ENCODE measurements around the gene PITPNM3. TPM values are rescaled to one million over a fixed set of nuclear protein-coding genes. Genes with fewer than 3 reads are reported as not detected.

Gene PITPNM3
- total and polyA plus RNA-seq, 7 donors, result 3.6 to 13.6 (median 5.7) TPM

DNA sequence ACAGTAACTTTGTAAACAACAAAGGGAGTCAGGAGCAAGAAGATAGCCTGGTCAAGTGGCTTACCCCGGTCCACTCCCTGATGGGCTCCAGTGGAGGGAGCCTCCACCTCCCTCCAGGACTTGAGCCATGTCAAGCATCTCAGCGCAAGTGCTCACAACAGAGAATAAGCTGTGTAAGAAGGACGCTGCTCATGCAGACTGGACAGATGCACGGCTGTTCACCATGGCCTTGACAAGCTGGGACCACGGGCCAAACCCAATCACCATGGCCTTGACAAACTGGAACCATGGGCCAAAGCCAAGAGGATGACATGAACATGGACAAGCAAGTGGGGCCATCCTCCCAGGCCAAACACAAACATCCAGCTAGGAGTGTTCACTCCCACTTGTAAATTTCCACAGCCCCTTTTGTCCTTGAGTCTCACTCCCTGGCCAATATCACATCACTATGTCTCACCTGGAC, 3.4 kb upstream of the PITPNM3 start:
- no peaks in the 10 kb centered on the region for H3K36me3 ChIP-seq
- DNase-seq, result no peak

DNA sequence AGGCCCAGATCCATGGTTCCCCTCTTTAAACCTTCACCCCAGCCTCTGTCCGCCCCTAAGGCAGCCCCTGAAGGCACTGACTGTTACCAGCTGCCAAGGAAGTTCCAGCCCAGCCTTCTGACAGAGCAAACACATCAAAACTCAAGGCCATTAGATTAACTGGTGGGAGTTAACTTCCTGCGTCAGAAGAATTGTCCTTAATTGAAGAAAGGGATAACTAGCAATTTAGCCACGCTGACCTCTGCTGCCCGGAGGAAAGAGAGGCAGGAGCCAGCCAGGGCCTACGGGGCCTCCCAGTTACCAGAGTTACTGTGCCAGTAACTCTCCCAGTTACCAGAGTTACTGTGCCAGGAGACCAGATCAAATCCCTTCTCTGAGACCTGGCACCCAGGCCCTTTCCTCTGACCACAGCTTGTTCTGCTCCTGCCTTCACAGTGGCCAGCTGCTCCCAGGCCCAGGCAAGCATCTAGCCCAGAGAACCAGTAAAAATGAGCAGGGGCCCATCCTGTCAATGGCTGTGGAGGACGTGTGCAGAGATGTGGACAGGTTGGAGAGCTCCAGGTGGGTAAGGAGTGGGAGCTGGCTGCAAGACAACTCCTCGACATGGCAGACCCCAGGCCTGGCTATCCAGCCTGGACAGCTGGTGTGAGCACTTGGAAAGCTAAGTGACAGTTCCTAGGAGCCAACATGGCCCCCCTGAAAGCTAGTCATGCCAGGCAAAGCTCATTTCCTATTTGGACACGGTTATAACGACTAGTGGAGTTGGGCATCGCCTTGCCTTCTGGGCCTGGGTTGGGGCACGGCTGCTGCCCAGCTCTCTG, 2.8 kb upstream of the PITPNM3 start:
- intact Hi-C loops (cut with DNase I), result loop anchor here (5.0 kb wide), 2 partner anchors 87 to 93 kb away; partner anchors contain the start of genes C17orf100 and MED31

More for the DNA sequence above, 3.4 kb upstream of the PITPNM3 start:
- intact Hi-C loops (cut with DNase I), result loop anchor here (5.0 kb wide), 2 partner anchors 87 to 93 kb away; partner anchors contain the start of genes C17orf100 and MED31
- Histone ChIP-seq H3K4me1 (peaks cover 0 to 20% (median 16%) of the 10 kb centered on the region in 4 donors), H3K9me3 (no peaks in the 10 kb centered on the region), H3K27ac (no peak overlapping the region), H3K27me3 (peaks cover 0 to 14% (median 0%) of the 10 kb centered on the region in 3 donors), H3K4me3 (no peak overlapping the region)
- TF ChIP-seq POLR2A (IDR thresholded peaks at IDR 0.05), result no peak
- WGBS, 2 donors, result 94 to 95% methylated on average over 5 of the region's 5 CpGs

DNA sequence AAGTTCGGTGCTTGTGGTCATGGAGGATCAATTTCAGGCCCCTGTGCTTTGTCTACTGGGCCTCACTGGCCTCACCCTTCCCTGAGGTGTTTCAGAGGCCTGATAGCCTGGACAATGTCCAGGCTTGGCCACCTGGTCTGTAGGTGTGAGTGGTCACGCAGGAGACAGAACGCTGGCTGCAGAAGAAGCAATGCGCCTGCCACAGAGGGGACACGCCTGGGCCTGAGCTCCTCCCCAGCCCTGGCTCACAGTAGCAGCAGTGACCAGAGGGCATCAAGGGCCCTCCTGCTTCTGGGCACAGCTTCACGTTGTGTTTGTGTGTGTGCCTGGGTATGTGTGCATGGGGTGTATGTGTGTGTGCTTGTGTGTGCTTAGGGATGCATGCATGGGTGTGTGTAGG, 1.9 kb upstream of the PITPNM3 start:
- H3K27me3 ChIP-seq, result peaks cover 0 to 14% (median 0%) of the 10 kb centered on the region in 3 donors
- H3K4me1 ChIP-seq, result peaks cover 0 to 28% (median 20%) of the 10 kb centered on the region in 4 donors
- no peaks in the 10 kb centered on the region for H3K9me3 ChIP-seq
- DNase-seq, result no peak
- H3K4me3 ChIP-seq, result no peak overlapping the region
- intact Hi-C loops (cut with DNase I), result loop anchor here (5.0 kb wide), 2 partner anchors 86 to 94 kb away; partner anchors contain the start of genes C17orf100 and MED31
- 75 to 84% methylated on average over 6 of the region's 6 CpGs for WGBS, 2 donors
- no peak for TF ChIP-seq POLR2AphosphoS5 (IDR thresholded peaks at IDR 0.05)
- TF ChIP-seq, protein P1, sequence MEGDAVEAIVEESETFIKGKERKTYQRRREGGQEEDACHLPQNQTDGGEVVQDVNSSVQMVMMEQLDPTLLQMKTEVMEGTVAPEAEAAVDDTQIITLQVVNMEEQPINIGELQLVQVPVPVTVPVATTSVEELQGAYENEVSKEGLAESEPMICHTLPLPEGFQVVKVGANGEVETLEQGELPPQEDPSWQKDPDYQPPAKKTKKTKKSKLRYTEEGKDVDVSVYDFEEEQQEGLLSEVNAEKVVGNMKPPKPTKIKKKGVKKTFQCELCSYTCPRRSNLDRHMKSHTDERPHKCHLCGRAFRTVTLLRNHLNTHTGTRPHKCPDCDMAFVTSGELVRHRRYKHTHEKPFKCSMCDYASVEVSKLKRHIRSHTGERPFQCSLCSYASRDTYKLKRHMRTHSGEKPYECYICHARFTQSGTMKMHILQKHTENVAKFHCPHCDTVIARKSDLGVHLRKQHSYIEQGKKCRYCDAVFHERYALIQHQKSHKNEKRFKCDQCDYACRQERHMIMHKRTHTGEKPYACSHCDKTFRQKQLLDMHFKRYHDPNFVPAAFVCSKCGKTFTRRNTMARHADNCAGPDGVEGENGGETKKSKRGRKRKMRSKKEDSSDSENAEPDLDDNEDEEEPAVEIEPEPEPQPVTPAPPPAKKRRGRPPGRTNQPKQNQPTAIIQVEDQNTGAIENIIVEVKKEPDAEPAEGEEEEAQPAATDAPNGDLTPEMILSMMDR (IDR thresholded peaks at IDR 0.05), result no peak
- TF ChIP-seq POLR2A (IDR thresholded peaks at IDR 0.05), result no peak
- TF ChIP-seq EP300 (IDR thresholded peaks at IDR 0.05), result no peak
- peak overlapping the region in 1 of 4 donors; percentile 42 for H3K27ac ChIP-seq
- H3K36me3 ChIP-seq, result no peaks in the 10 kb centered on the region

More for the DNA sequence above, 2.8 kb upstream of the PITPNM3 start:
- Histone ChIP-seq H3K36me3 (no peaks in the 10 kb centered on the region), H3K4me1 (peaks cover 0 to 26% (median 20%) of the 10 kb centered on the region in 4 donors), H3K4me3 (no peak overlapping the region), H3K27ac (peak overlapping the region in 1 of 4 donors; percentile 42), H3K27me3 (peaks cover 0 to 14% (median 0%) of the 10 kb centered on the region in 3 donors), H3K9me3 (no peaks in the 10 kb centered on the region)
- DNase-seq, result no peak
- TF ChIP-seq, protein P1 (IDR thresholded peaks at IDR 0.05), result no peak
- TF ChIP-seq POLR2A (IDR thresholded peaks at IDR 0.05), result no peak
- WGBS, 2 donors, result 69 to 78% methylated on average over 11 of the region's 11 CpGs

DNA sequence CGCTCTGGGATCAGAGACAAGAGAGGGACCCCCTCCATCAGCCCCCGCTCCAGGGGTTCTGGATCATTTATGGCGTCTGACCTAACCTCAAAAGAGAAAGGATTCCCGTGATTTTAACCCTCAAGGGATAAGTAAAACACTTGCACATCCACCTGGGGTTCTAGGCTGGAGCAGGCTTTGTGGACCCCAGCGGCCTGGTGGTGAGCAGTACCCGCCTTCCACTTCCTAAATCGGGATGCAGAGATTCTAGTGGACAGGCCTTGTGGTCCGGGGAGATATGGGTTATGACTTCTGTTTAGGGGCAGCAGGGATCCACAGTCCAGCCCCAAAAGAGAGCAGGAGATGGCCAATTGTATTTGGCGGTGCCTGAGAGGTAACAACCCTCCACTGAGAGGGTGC, 684 bp upstream of the PITPNM3 start:
- peaks cover 0 to 41% (median 26%) of the 10 kb centered on the region in 4 donors for H3K4me1 ChIP-seq
- H3K36me3 ChIP-seq, result no peaks in the 10 kb centered on the region
- H3K4me3 ChIP-seq, result peak overlapping the region; percentile 27 to 92 (median 70)
- WGBS, 2 donors, result 50 to 64% methylated on average over 9 of the region's 9 CpGs
- peaks cover 0 to 14% (median 0%) of the 10 kb centered on the region in 3 donors for H3K27me3 ChIP-seq
- intact Hi-C loops (cut with DNase I), result loop anchor here (5.0 kb wide), 2 partner anchors 85 to 95 kb away; partner anchors contain the start of genes C17orf100 and MED31
- H3K9me3 ChIP-seq, result no peaks in the 10 kb centered on the region
- DNase-seq, result no peak
- TF ChIP-seq, protein P1 (IDR thresholded peaks at IDR 0.05), result no peak
- TF ChIP-seq EP300 (IDR thresholded peaks at IDR 0.05) (no peak), POLR2A (IDR thresholded peaks at IDR 0.05) (no peak), POLR2AphosphoS5 (IDR thresholded peaks at IDR 0.05) (no peak)
- peak overlapping the region; percentile 78 to 84 (median 80) for H3K27ac ChIP-seq
